HCT116 (cell line): ENCODE results near the gene MPV17. TPM values are rescaled to one million over a fixed set of nuclear protein-coding genes. Genes with fewer than 3 reads are reported as not detected.
A peak's percentile ranks its signal among the peaks of the same experiment; 100 is the strongest.

Experiments
- ATAC-seq: fragments of 200-7000 bp; cut with Tn5 transposase; 2 replicates; pipeline ENCODE4 v1.9.1; 2020; ENCODE audit warnings: mild to moderate bottlenecking, moderate library complexity
- BruUV-seq: library from RNA; stranded (reverse); fragments of 400-500 nt; replicated peaks from 2 replicates; lab custom pipeline; 2021; lab: Mats Ljungman, UMichigan
- CTCF ChIA-PET: fragments of 300-600 bp; sonication (Branson Sonifier 250); formaldehyde crosslinking; loops from one replicate; lab custom pipeline; 2021; ENCODE audit warnings: antibody characterized with exemption; lab: Charles Lee
- POLR2A ChIA-PET: fragments of 300-600, 350-600 bp; sonication (Branson Sonifier 250); formaldehyde crosslinking; loops from one replicate; lab custom pipeline; 2021; ENCODE audit warnings: antibody characterized with exemption; lab: Charles Lee
- RAD21 ChIA-PET, 2 experiments: fragments of 300-600 bp; sonication (Branson Sonifier 250); formaldehyde crosslinking; loops; one replicate each; lab custom pipeline; 2023; ENCODE audit warnings: low total read pairs in 2 of 2; ENCODE audit not compliant: uncharacterized antibody in 2 of 2, unreplicated experiment in 2 of 2, low non-redundant PET in 1 of 2; lab: Charles Lee
- DNase-seq: peaks from one replicate; pipeline ENCODE4 v3.0.0-alpha.2; 2010; ENCODE audit warnings: low read depth, low spot score
- H2AFZ ChIP-seq: fragments of 200-600 bp; shearing (Covaris generic), sonication (generic); 2 replicates; pipeline ENCODE4 v1.6.1; 2017; ENCODE audit warnings: low read depth, mixed run types, mixed read lengths, antibody characterized with exemption, low read length; ENCODE audit not compliant: poor library complexity, severe bottlenecking
- H3K27ac ChIP-seq: 2 replicates; pipeline ENCODE4 v1.5.1; 2012; ENCODE audit warnings: low read depth, low read length
- H3K27me3 ChIP-seq: fragments of 200-600 bp; sonication (generic); 2 replicates; pipeline ENCODE4 v1.6.1; 2016; ENCODE audit warnings: mixed run types, low read length, mixed read lengths; ENCODE audit not compliant: insufficient read depth
- H3K36me3 ChIP-seq, 2 experiments: fragments of 200-500 bp in 1 of 2; fragments of 200-600 bp in 1 of 2; sonication (Bioruptor generic) in 1 of 2; sonication (generic) in 1 of 2; 2 replicates each; pipeline versions ENCODE4 v1.5.1 to v1.6.1; 2014 to 2016; ENCODE audit warnings: low read length in 2 of 2, inconsistent platforms in 1 of 2, mixed read lengths in 1 of 2, mixed run types in 1 of 2; ENCODE audit not compliant: insufficient read depth in 2 of 2, control insufficient read depth in 1 of 2
- H3K4me1 ChIP-seq, 2 experiments: fragments of 200-600 bp in 1 of 2; sonication (generic) in 1 of 2; 2 replicates each; pipeline versions ENCODE4 v1.5.1 to v1.6.1; 2012 to 2017; ENCODE audit warnings: low read length in 2 of 2, inconsistent platforms in 1 of 2, mild to moderate bottlenecking in 1 of 2, mixed read lengths in 1 of 2, mixed run types in 1 of 2, moderate library complexity in 1 of 2; ENCODE audit not compliant: insufficient read depth in 2 of 2, control insufficient read depth in 1 of 2
- H3K4me2 ChIP-seq: fragments of 200-600 bp; sonication (generic); 2 replicates; pipeline ENCODE4 v1.6.1; 2017; ENCODE audit warnings: mixed run types, low read length, mixed read lengths
- H3K4me3 ChIP-seq, 2 experiments: fragments of 200-600 bp in 1 of 2; sonication (generic) in 1 of 2; replicated peaks in 1 of 2; 2 replicates each; pipeline ENCODE4 v1.5.1; 2011 to 2016; ENCODE audit warnings: low read length in 2 of 2, control low read depth in 1 of 2, low read depth in 1 of 2, mild to moderate bottlenecking in 1 of 2, mixed read lengths in 1 of 2, mixed run types in 1 of 2
- H3K79me2 ChIP-seq: fragments of 200-600 bp; sonication (generic); 2 replicates; pipeline ENCODE4 v1.6.1; 2017; ENCODE audit warnings: mild to moderate bottlenecking, mixed run types, low read length, moderate library complexity, mixed read lengths; ENCODE audit not compliant: insufficient read depth
- H3K9ac ChIP-seq: fragments of 200-600 bp; sonication (generic); 2 replicates; pipeline ENCODE4 v1.6.1; 2016; ENCODE audit warnings: low read length, mixed read lengths
- H3K9me2 ChIP-seq: fragments of 200-600 bp; sonication (generic), shearing (Covaris generic); 2 replicates; pipeline ENCODE4 v1.6.1; 2017; ENCODE audit warnings: mixed run types, mild to moderate bottlenecking, moderate library complexity; ENCODE audit not compliant: insufficient read depth
- H3K9me3 ChIP-seq, 2 experiments: fragments of 200-500 bp in 1 of 2; fragments of 200-600 bp in 1 of 2; sonication (Bioruptor generic) in 1 of 2; sonication (generic) in 1 of 2; 2 replicates each; pipeline ENCODE4 v1.6.1; 2014 to 2017; ENCODE audit warnings: low read length in 2 of 2, mixed read lengths in 2 of 2, inconsistent platforms in 1 of 2, low read depth in 1 of 2, mild to moderate bottlenecking in 1 of 2, mixed run types in 1 of 2, moderate library complexity in 1 of 2; ENCODE audit not compliant: control insufficient read depth in 1 of 2, insufficient read depth in 1 of 2
- H4K20me1 ChIP-seq: fragments of 200-600 bp; sonication (generic), shearing (Covaris generic); 2 replicates; pipeline ENCODE4 v1.6.1; 2017; ENCODE audit warnings: mixed run types, mild to moderate bottlenecking, moderate library complexity; ENCODE audit not compliant: insufficient read depth
- CEBPB ChIP-seq: IDR thresholded peaks from 2 replicates; pipeline ENCODE4 v1.6.1; 2012; ENCODE audit warnings: low read depth
- ELF1 ChIP-seq: IDR thresholded peaks from 2 replicates; pipeline ENCODE4 v1.6.1; 2012; ENCODE audit warnings: low read depth, borderline replicate concordance
- EZH2 ChIP-seq: fragments of 200-600 bp; sonication (generic); IDR thresholded peaks from 2 replicates; pipeline ENCODE4 v1.6.1; 2017; ENCODE audit warnings: antibody characterized with exemption, mixed run types
- JUND ChIP-seq: IDR thresholded peaks from 2 replicates; pipeline ENCODE4 v1.6.1; 2012
- POLR2AphosphoS5 ChIP-seq: IDR thresholded peaks from 2 replicates; pipeline ENCODE4 v1.6.1; 2011; ENCODE audit warnings: mild to moderate bottlenecking, low read depth, low read length, moderate library complexity
- RAD21 ChIP-seq: IDR thresholded peaks from 2 replicates; pipeline ENCODE4 v1.6.1; 2012; ENCODE audit warnings: low read depth, mild to moderate bottlenecking
- SIN3A ChIP-seq: IDR thresholded peaks from 2 replicates; pipeline ENCODE4 v1.6.1; 2012; ENCODE audit warnings: low read depth
- YY1 ChIP-seq: IDR thresholded peaks from 2 replicates; pipeline ENCODE4 v1.6.1; 2011; ENCODE audit warnings: low read length, low read depth, moderate library complexity, mild to moderate bottlenecking; ENCODE audit not compliant: insufficient replicate concordance; ENCODE audit errors: extremely low read depth
- ZFX ChIP-seq: fragments of 450-650 bp; IDR thresholded peaks from 2 replicates; pipeline ENCODE4 v1.6.1; 2017
- ZNF274 ChIP-seq: fragments of 200-500 bp; sonication (Bioruptor generic); IDR thresholded peaks from 2 replicates; pipeline ENCODE4 v1.6.1; 2014; ENCODE audit warnings: mild to moderate bottlenecking, low read depth, low read length, inconsistent platforms
- intact Hi-C: fragments of 100-400 bp; cut with micrococcal nuclease; formaldehyde crosslinking; loops from 2 replicates; pipeline ENCODE4 v1.10.0; 2022
- total RNA-seq: library from RNA; stranded (reverse); gene quantifications from one replicate; pipeline ENCODE4 v1.2.1, GENCODE V29; 2021; ENCODE audit not compliant: unreplicated experiment
- TF ChIP-seq, protein P1 (sequence below), 3 experiments: fragments of 200-600 bp in 1 of 3; sonication (generic) in 1 of 3; IDR thresholded peaks in 2 of 3; conservative IDR thresholded peaks in 1 of 3; 2 replicates each; pipeline ENCODE4 v1.5.1; 2012 to 2017; ENCODE audit warnings: low read depth in 2 of 3, low read length in 2 of 3, antibody characterized with exemption in 1 of 3, borderline replicate concordance in 1 of 3, control low read depth in 1 of 3, mild to moderate bottlenecking in 1 of 3, mixed read lengths in 1 of 3, mixed run types in 1 of 3, moderate library complexity in 1 of 3; ENCODE audit not compliant: insufficient read depth in 1 of 3
- TF ChIP-seq, protein P2 (sequence below): IDR thresholded peaks from 2 replicates; pipeline ENCODE4 v1.6.1; 2011; ENCODE audit warnings: mild to moderate bottlenecking, low read length, moderate library complexity; ENCODE audit not compliant: insufficient replicate concordance; ENCODE audit errors: extremely low read depth
- TF ChIP-seq, protein P3 (sequence below): IDR thresholded peaks from 2 replicates; pipeline ENCODE4 v1.6.1; 2012

The MPV17 gene
- total RNA-seq, 1 experiment from 2014 or later, result 55.4 TPM

DNA sequence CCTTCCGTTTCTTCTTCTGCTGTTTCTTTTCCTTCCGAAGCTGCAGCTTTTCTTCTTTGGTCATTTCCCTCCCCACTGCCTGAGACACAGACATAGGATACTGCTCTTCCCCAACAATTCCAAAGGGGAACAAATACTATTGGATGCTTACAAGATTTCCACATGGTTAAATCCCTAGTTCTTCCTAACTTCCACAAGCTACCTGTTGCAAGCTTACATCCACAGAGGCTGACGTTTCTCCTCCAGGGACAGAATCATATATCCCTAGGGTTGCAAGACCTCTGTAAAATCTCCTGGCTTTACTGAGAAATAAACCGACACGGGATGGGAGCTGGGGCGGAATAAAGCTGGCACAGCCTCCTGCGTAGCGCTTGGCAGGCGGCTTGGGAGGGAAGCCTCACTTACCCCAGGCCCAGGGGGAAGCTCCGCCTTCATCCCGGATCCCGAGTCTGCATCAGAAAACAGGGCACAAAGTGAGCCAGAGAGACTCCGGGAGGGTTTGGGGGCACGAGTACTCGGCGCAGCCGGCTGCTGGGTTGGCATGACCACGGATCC lies 46.7 kb upstream of the MPV17 start:
- no peak for DNase-seq
- no peak overlapping the region for H2AFZ ChIP-seq
- H3K9me2 ChIP-seq, result no peaks in the 10 kb centered on the region
- CTCF ChIA-PET, result interaction anchor here (1.0 to 1.9 kb wide), 3 partner anchors 11 to 67 kb away, joined by 4 to 7 read pairs (median 5); partner anchors contain the start of genes GTF3C2 and ZNF513
- intact Hi-C loops, result loop anchor here (1.0 to 5.0 kb wide), 3 partner anchors 11 to 47 kb away; partner anchors contain the start of genes GTF3C2, MPV17 and ZNF513
- TF ChIP-seq, protein P1, sequence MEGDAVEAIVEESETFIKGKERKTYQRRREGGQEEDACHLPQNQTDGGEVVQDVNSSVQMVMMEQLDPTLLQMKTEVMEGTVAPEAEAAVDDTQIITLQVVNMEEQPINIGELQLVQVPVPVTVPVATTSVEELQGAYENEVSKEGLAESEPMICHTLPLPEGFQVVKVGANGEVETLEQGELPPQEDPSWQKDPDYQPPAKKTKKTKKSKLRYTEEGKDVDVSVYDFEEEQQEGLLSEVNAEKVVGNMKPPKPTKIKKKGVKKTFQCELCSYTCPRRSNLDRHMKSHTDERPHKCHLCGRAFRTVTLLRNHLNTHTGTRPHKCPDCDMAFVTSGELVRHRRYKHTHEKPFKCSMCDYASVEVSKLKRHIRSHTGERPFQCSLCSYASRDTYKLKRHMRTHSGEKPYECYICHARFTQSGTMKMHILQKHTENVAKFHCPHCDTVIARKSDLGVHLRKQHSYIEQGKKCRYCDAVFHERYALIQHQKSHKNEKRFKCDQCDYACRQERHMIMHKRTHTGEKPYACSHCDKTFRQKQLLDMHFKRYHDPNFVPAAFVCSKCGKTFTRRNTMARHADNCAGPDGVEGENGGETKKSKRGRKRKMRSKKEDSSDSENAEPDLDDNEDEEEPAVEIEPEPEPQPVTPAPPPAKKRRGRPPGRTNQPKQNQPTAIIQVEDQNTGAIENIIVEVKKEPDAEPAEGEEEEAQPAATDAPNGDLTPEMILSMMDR (IDR thresholded peaks at IDR 0.05 in 2 of 3, conservative IDR thresholded peaks at IDR 0.05 in 1 of 3; ENCODE audit: borderline replicate concordance in 1 of 3, insufficient read depth in 1 of 3, low read depth in 2 of 3, low read length in 2 of 3), result no peak
- TF ChIP-seq, protein P2, sequence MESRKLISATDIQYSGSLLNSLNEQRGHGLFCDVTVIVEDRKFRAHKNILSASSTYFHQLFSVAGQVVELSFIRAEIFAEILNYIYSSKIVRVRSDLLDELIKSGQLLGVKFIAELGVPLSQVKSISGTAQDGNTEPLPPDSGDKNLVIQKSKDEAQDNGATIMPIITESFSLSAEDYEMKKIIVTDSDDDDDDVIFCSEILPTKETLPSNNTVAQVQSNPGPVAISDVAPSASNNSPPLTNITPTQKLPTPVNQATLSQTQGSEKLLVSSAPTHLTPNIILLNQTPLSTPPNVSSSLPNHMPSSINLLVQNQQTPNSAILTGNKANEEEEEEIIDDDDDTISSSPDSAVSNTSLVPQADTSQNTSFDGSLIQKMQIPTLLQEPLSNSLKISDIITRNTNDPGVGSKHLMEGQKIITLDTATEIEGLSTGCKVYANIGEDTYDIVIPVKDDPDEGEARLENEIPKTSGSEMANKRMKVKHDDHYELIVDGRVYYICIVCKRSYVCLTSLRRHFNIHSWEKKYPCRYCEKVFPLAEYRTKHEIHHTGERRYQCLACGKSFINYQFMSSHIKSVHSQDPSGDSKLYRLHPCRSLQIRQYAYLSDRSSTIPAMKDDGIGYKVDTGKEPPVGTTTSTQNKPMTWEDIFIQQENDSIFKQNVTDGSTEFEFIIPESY, result no peak
- no peak for TF ChIP-seq JUND
- no peak for TF ChIP-seq EZH2
- TF ChIP-seq RAD21, result no peak
- no peak for TF ChIP-seq ZNF274
- no peak for TF ChIP-seq CEBPB
- TF ChIP-seq POLR2AphosphoS5, result no peak
- TF ChIP-seq YY1, result no peak
- no peak for TF ChIP-seq ELF1
- TF ChIP-seq, protein P3, sequence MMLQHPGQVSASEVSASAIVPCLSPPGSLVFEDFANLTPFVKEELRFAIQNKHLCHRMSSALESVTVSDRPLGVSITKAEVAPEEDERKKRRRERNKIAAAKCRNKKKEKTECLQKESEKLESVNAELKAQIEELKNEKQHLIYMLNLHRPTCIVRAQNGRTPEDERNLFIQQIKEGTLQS, result no peak
- TF ChIP-seq ZFX, result no peak
- TF ChIP-seq SIN3A, result no peak
- TF ChIP-seq, all 23 proteins: peak for 0
- Histone ChIP-seq H4K20me1 (no peaks in the 10 kb centered on the region), H3K79me2 (peaks cover 53% of the 10 kb centered on the region), H3K4me3 (peak overlapping the region; percentile 64 to 96), H3K4me1 (peaks cover 10 to 29% of the 10 kb centered on the region in 2 experiments; a peak in 3 of 4 replicates), H3K9ac (peak overlapping the region; percentile 83), H3K9me3 (no peaks in the 10 kb centered on the region), H3K27me3 (no peaks in the 10 kb centered on the region), H3K27ac (peak overlapping the region; percentile 85), H3K4me2 (peak overlapping the region; percentile 85), H3K36me3 (peaks cover 23 to 45% of the 10 kb centered on the region in 2 experiments; a peak in 3 of 4 replicates)
- peak; percentile 43 for ATAC-seq
- ChIA-PET POLR2A (interaction anchor here (1.1 to 3.9 kb wide), 4 partner anchors 9 to 46 kb away, joined by 4 to 14 read pairs (median 5); partner anchors contain the start of genes GTF3C2 and MPV17), RAD21 (interaction anchor here in 1 of 2 experiments (1.4 kb wide), 1 partner anchor 67 kb away, joined by 4 read pairs; no protein-coding TSS in a partner anchor)
- TSS peak; percentile 51 for BruUV-seq
